CD4-positive, alpha-beta T cell treated with Interleukin-6 at 100 ng/mL for 8 hours (primary cell): ENCODE measurements around the gene RABEPK.
"Not testable (repeated sequence)": the region's sequence is repeated elsewhere in the genome, so short reads cannot be mapped to it uniquely, and the experiment has no call there.

ENCODE experiments used
- DNase-seq: peaks from one replicate; pipeline ENCODE4 v3.0.0-alpha.2; 2020; ENCODE audit warnings: mixed read lengths, low spot score

RABEPK gene, protein sequence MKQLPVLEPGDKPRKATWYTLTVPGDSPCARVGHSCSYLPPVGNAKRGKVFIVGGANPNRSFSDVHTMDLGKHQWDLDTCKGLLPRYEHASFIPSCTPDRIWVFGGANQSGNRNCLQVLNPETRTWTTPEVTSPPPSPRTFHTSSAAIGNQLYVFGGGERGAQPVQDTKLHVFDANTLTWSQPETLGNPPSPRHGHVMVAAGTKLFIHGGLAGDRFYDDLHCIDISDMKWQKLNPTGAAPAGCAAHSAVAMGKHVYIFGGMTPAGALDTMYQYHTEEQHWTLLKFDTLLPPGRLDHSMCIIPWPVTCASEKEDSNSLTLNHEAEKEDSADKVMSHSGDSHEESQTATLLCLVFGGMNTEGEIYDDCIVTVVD

DNA sequence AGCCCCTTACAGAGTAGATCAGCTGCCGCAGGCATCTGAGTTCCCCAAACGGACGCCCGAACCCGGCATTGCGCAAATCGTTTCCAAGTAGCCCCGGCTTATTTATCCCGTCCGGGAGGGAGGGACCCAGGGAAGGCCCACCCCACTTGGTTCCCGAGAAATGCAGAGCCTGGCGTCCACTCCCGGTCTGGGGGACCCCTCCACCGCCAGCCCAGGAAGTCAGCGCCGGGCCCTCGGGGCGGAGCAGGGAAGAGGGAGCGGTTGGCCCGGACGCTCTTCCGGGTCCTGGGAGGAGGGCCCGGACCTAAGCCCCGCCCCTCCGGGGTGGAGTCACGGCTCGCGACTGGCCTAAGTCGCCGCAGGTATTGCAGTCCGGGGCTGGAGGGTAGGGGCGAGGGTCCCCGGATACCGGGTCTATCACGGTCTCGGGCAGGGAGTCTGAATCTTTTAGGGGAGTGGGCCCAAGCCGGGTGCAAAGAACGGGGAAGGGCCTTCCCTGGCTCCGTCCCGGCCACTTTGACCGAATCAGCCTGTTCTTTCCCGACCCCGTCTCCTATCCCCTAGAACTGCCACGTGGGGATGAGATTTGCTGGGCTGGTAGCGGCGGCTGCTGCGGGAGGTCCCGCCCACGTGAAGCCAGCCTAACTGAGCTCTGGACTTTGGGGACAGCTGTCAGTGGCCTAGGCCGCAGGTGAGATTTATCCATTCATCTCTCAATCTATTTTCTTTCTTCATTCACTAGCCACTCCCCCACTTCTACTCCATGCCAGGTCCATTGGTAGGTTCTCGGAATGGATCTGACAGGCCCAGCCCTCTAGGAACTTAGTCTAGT, at the start of gene RABEPK:
Gene RABEPK, plus strand, starts transcription at position 327 of the 832 bp plus-strand sequence. CDS start 2,472 bp downstream, outside the sequence.
- DNase-seq = peak; percentile 85

- no peak for DNase-seq
Measured at GRCh38 chr9:125151730-125152129, 48.6 kb upstream of the RABEPK start.

GRCh38 chr9:125153712-125154367, 46.5 kb upstream of the RABEPK start:
- DNase-seq = no peak

- no peak for DNase-seq
Measured at GRCh38 chr9:125156551-125156950, 43.8 kb upstream of the RABEPK start.

GRCh38 chr9:125160750-125161149, 39.6 kb upstream of the RABEPK start:
- no peak for DNase-seq

GRCh38 chr9:125161284-125161918, 38.9 kb upstream of the RABEPK start:
- no peak for DNase-seq

- not testable (repeated sequence) for DNase-seq
Measured at GRCh38 chr9:125162891-125163290, 37.5 kb upstream of the RABEPK start.

- no peak for DNase-seq
Measured at GRCh38 chr9:125166762-125167161, 33.6 kb upstream of the RABEPK start.

GRCh38 chr9:125169895-125170294, 30.4 kb upstream of the RABEPK start:
- DNase-seq = no peak

- DNase-seq = no peak
Measured at GRCh38 chr9:125172031-125172755, 28.1 kb upstream of the RABEPK start.

DNA sequence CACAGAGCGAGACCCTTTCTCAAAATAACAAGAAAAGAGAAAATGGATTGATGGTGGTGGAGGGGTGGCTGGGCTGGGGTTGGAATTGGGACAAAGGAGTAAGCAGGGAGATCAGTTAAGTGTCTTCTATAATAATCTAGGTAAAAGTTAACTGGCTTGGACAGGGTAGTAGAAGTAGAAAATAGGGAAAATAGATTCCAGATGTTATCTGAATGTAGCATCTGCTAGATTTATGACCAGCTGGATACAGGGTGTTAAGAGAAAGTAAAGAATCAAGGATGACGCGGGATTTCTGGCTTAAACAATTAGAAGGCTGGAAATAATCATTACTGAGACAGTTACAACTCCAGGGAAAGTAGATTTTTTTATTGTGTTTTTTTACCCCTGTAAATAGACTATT, 23.7 kb upstream of the RABEPK start:
- no peak for DNase-seq

GRCh38 chr9:125177888-125178287, 22.5 kb upstream of the RABEPK start:
- DNase-seq = no peak

DNA sequence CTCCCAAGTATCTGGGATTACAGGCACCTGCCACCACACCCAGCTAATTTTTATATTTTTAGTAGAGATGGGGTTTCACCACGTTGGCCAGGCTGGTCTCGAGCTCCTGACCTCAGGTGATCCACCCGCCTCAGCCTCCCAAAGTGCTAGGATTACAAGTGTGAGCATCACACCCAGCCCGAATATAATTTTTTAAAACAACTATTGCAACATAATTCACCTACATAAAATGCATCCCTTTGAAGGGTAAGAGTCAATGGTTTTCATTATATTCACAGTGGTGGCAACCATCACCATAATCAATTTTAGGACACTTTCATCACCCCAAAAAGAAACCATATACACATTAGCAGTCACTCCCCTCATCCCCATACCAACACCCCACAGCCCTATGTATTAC, 20.6 kb upstream of the RABEPK start:
- not testable (repeated sequence) for DNase-seq

- DNase-seq = no peak
Measured at GRCh38 chr9:125180876-125181275, 19.5 kb upstream of the RABEPK start.

- not testable (repeated sequence) for DNase-seq
Measured at GRCh38 chr9:125181756-125182155, 18.6 kb upstream of the RABEPK start.

DNA sequence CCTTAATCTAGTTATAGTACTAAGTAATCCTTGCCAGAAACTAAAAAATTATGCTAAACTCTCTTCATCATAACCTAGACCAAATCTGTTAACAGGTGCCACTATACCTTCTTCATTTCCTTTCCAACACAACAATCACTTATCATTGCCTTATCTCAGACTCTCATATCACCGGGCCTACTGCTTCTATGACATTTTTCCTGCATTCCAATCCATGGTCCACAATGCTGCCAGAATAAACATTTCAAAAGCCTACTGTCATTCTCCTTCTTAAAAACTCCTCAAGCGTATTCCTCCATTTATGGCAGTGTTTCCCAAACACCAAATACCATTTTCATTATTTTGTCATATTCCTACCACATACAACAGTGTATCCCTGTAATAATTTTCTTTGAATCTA, 17.3 kb upstream of the RABEPK start:
- DNase-seq = no peak

- no peak for DNase-seq
Measured at GRCh38 chr9:125183561-125183960, 16.8 kb upstream of the RABEPK start.

DNA sequence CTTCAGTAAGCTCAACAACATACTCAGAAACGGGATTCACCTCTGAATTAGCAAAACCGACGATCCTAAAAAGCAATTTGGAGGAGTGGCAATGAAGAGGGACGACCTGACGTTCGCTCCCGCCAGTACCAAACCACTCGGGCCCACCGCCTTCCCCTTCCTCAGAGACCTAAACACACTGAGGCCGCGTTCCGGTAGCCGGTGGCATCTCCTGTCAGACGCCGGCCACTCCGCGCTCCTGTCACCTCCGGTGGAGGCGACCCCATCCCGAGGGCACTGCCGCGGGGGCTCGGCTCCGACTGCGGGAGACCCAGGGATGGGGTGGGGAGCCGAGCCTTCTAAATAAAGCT, 11.4 kb upstream of the RABEPK start:
- DNase-seq = peak; percentile 5

GRCh38 chr9:125189361-125190289, 10.7 kb upstream of the RABEPK start, which contains the start of gene PPP6C:
Gene PPP6C (minus strand): TSS chr9:125189803. CDS start chr9:125189718, 85 bp downstream.
- peak; percentile 96 for DNase-seq

DNA sequence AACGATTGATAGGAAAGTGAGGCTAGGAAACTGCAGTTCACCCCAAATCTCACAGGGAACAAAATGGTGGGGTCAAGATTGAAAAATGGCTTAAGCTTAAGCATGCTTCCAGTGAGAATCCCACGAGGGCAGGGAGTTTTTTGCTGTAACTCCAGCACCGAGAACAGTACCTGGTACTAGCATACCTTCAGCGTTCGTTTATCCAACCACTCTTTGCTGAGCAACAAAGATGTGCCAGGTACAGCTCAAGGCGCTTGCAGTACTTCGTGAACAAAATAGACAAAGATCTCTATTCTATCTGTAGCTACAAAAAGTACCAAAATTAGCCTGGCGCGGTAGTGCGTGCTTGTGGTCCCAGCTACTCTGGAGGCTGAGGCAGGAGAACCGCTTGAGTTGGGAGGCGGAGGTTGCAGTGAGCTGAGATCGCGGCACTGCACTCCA, 10.0 kb upstream of the RABEPK start:
- no peak for DNase-seq
